HG03175 (cell line): ENCODE results near the gene OR10H4.
"Not testable (repeated sequence)": the region's sequence is repeated elsewhere in the genome, so short reads cannot be mapped to it uniquely, and the experiment has no call there.

ENCODE experiments used
- ATAC-seq: cut with Tn5 transposase; IDR thresholded peaks from one replicate; pipeline ENCODE4 v1.9.1; 2021; ENCODE audit warnings: mild to moderate bottlenecking, moderate library complexity; ENCODE audit not compliant: unreplicated experiment

OR10H4 gene, protein sequence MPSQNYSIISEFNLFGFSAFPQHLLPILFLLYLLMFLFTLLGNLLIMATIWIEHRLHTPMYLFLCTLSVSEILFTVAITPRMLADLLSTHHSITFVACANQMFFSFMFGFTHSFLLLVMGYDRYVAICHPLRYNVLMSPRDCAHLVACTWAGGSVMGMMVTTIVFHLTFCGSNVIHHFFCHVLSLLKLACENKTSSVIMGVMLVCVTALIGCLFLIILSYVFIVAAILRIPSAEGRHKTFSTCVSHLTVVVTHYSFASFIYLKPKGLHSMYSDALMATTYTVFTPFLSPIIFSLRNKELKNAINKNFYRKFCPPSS

DNA sequence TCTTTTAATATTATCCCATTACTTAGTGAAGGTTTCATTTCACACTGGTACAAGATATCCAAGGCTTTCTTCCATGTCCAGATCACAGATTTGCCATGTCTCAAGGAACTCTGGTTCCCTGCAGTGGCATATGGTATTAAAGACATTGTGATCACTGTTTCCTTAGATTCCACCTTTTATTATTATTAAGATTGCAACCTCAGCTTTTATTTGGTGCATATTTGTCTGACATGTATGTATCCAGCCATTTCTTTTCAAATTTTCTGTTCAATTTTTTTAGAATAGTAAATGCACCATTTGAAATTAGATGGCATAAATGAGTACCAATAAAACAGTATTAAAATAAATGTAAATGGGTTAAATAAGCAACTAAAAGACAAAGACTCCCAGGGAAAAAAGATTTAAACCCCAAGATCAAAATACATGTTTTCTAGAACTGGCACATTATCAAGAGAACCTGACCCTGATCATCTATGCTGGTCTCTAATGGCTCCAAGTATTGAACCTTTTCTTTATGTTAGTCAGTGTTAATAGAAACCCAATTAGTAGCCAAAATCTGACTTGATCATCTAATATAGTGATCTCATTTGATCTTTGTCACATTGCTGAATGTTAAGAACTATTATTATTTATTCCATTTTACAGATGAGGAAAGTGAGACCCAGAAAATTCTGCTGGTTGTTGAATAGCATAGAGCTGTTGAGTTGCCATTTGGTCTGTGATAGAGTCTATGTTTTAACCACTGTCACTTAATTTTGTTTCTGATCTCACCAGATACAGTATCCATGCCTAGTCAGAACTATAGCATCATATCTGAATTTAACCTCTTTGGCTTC, at the start of gene OR10H4:
Gene OR10H4, plus strand, starts transcription at position 786 of the 836 bp plus-strand sequence. Its CDS starts 0 bp downstream, at position 786.
- ATAC-seq = no peak

DNA sequence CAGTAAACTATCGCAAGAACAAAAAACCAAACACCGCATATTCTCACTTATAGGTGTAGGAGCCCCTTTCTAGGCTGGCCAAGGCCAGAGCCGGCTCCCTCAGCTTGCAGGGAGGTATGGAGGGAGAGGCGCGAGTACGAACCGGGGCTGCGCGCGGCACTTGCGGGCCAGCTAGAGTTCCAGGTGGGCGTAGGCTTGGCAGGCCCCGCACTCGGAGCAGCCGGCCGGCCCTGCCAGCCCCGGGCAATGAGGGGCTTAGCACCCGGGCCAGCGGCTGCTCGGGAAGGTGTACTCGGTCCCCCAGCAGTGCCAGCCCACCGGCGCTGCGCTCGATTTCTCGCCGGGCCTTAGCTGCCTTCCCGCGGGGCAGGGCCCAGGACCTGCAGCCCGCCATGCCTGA, 49.2 kb upstream of the OR10H4 start:
- not testable (repeated sequence) for ATAC-seq

DNA sequence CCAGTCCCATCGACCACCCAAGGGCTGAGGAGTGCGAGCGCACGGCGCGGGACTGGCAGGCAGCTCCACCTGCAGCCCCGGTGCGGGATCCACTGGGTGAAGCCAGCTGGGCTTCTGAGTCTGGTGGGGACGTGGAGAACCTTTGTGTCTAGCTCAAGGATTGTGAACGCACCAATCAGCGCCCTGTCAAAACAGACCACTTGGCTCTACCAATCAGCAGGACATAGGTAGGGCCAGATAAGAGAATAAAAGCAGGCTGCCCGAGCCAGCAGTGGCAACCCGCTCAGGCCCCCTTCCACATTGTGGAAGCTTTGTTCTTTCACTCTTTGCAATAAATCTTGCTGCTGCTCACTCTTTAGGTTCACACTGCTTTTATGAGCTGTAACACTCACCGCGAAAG, 48.8 kb upstream of the OR10H4 start:
- not testable (repeated sequence) for ATAC-seq

DNA sequence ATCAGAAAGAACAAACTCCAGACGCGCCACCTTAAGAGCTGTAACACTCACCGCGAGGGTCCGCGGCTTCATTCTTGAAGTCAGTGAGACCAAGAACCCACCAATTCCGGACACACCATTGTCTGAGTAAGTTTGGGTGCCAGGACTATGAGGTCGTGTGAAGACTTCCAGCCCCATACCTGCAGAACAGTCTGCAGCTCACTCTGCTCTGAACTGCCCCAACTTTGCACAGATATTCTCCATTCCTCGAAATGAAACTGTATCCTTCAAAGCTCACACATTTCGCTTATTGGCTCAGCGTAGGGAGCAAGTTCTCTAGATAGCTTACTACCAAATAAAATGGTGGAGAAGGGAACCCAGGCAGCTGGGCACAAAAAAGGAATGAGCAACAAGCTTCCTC, 48.3 kb upstream of the OR10H4 start:
- ATAC-seq = no peak

DNA sequence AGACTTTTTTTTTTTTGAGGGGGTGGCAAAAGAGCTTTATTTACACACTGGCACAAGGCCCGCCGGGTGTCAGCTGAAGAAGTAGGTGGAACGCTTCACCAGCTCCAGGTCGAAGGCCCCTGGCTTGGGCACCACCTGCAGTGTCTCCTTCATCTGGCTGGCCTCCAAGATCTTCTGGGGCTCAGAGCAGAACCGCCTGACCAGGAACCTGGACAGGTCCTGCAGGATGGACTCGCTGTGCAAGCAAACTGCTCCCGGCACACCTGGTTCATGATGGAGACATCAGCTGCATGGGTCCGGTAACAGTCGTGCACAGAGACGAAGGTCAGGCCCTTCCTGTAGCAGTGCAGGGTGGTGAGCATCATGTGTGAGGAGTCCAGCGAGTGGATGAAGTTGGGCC, 46.6 kb upstream of the OR10H4 start:
- ATAC-seq = no peak

DNA sequence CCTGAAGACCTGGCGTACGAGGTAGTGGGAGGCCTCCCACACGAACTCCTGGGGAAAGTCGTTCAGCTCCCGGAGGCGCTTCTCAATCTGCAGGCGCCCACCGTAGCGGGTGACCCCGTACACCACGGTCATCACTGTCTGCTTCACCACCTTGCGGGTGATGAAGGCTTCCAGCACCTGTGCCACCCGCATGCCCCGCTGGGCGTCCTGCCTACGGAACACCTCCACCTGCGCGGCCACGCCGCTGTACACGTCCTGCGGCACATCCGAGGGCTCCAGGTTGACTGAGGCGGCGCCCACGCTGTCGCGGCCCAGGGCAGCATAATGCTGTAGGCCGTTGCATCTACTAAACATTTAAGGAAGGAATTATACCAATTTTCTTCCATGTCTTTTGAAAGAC, 45.9 kb upstream of the OR10H4 start:
- not testable (repeated sequence) for ATAC-seq

DNA sequence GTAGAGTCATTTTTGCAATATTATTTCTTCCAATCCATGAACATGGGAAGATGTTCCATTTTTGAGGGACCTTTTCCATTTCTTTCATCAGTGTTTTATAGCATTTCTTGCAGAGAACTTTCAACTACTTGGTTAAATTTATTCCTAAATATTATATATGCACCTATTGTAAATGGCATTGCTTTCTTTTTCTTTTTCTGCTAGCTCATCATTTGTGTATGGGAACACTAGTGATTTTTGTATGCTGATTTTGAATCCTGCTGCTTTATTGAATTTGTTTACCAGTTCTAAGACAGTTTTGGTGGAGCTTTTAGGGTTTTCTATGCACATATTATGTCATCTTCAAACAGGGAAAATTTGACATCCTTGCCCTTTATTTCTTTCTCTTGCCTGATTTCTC, 43.8 kb upstream of the OR10H4 start:
- no peak for ATAC-seq

DNA sequence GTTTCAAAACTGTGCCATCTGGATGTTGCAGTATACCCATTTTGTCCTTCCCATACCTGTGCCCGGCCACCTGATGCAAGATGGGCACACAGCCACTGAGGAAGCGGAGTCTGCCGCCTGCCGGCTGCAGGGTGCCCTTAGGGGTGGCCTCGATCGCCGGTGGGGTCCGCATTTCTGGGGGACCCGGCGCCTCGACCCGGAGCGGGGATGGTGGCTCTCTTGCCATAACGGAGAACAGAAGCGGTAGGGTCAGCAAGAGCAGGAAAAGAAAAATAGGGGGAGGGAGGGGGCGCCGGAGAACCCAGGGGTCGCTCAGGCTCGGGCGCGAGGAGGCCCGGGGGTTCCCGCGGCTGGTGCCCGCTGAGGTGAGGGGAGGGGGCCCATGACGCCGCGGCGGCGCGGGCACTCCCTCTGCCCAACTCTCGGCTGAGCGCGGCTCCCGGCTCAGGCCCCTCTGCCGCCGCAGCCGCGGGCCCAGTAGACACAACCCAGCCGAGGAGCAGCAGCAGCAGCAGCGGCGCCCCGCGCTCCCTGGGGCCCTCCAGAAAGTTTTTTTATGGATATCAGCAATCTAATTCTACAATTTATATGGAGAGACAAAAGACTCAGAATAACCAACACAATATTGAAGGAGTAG, 37.1 kb upstream of the OR10H4 start:
- ATAC-seq = no peak

DNA sequence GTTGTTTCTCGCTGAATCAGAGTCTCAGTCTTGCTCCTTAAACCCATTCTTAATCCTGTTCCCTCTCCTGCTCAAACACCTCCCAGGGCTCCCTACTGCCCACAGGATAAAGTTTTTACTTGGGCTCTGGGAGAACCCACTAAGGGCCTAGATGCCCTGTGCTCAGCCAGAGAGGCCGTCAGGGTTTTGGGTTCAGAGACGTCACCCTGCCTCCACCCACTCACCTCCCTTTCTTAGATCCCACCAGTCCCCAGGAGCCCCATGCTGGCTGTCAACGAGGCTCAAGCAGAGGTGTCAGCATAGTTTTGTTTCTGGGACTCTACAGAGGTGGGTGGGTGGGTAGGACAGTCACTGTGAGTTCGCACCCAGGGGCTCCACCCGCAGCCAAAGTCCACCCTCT, 35.4 kb upstream of the OR10H4 start:
- ATAC-seq = no peak

DNA sequence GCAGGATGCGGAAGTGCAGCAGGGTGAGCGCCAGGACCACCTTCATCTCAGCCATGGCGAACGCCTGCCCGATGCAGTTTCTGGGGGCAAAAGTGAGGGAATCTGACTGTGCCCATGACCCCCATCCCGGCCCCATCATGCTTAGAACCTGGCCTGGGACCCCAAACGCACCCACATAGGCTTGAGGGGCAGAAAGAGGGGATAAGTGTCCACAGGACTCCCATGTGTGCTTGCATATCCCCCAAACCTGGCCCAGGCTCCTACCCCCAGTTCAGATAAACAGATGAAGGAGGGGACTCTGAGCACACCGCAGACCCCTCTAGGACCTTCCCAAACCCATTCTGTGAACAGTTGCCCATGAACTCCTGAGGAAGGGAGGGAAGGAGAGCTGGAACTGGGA, 35.0 kb upstream of the OR10H4 start:
- ATAC-seq = no peak

DNA sequence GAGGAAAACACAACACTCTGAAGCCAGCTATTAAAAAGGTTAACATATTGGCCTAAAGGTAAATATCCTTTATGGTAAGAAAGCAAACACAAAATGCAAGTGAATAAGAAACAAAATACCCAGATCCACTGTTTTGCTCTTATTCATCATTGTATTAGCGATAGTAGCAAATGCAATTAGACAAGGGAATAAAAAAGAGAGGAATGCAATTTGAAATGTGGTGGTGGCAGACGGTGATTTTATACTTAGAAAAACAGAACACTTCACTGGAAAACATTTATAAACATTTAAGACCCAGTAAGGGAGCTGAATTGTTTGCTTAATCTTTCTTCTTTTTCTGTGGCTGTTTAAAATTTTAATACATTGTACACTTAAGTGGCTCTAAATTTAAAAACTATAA, 33.7 kb upstream of the OR10H4 start:
- no peak for ATAC-seq

DNA sequence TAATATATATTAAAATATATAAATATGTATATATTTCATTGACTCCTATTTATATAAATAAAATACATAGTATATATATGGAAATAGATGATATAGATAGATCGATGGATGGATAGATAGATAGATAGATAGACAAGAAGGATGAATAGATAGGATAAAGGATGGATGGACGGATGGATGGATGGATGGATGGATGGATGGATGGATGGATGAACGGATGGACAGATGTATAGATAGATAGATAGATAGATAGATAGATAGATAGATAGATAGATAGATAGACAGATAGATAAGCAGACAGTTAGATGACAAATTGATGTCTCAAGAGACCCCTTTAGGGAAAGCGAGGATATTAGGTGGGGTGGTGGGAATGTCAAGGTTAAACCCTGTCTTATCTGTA, 29.6 kb upstream of the OR10H4 start:
- ATAC-seq = no peak

DNA sequence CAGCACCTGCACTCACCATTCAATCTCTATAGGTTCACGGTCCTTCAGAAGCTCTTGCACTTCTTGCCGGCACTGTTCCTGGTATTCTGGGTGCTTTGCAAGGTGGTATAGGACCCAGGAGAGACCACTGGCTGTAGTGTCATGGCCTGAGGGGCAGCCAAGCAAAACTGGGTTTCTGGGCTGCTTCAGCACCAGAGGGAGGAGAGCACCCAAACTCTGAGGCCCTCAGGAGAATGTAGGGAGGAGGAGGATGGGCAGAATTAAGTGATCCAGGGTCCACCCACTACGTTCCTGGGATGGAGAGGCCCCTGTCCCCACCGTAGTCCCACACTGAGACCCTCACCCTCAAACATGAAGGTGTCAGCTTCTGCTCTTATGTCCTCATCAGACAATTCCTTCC, 26.8 kb upstream of the OR10H4 start:
- no peak for ATAC-seq

DNA sequence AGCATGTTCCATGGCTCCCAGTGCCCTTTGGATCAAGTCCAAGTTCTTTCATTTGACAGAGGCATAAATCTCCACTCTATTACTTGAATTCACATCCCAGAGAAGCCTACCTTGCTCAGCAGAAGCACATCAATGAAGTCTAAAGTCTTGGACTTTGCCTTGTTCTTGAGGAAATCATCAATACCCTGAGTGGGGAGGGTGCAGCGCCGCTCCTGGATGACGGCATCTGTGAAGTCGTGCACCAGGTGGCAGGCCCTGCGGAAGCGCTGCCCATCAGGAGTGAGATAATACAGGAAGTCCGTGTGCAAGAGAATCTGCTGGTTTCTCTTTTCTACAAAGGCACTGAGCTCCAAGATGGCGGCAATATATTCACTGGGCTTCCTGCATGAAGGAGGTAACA, 25.1 kb upstream of the OR10H4 start:
- no peak for ATAC-seq

DNA sequence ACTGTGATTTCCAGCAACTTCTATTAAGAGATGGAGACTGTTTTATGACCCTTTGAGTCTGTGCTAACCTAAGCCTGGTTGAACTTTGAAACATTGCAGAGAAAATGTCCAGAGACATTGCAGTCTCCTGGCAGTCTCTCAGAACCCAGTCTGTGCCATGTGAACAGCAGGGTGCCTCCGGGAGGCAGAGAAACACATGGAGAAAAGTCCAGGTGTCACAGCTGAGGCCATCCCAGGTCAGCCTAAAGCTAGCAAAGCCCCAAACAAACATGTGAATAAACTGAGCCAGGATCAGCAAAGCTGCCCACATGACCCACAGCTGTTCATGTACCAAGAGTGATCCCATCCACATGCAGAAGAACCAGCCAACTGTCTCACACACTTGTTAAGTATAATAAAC, 22.3 kb upstream of the OR10H4 start:
- ATAC-seq = no peak

DNA sequence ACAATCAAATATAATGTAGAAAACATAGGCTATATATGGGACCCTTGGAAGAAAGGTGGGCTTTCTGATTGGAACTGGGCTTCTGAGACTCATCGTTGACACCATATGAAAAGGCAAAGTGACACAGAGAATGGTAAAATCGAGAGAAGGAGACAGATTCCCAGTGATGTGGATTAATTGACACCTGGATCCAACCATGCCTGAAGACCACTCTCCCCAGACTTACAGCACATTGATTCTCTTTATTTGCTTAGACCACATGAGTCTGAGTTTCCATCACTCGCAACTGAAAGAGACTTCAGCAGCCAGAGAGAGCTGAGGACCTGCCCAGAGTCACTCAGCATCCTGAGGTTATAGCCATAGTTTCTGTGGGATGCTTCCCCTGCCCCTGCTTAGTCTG, 20.5 kb upstream of the OR10H4 start:
- no peak for ATAC-seq

DNA sequence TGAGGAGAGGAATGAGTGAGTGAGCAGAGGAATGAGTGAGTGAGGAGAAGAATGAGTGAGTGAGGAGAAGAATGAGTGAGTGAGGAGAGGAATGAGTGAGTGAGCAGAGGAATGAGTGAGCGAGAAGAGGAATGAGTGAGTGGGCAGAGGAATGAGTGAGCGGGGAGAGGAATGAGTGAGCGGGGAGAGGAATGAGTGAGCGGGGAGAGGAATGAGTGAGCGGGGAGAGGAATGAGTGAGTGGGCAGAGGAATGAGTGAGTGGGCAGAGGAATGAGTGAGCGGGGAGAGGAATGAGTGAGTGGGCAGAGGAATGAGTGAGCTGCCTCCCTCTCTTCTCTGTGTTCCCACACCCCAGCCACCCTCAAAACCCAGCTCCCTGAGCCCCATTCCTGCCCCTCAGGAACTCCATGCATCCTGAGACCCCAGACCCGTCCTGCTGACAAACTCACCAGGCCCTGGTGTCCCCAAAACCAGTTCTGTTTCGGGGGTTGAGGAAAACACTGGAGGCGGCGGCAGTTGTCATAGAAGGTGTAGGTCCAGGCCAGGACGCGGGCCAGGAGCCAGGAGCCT, 15.0 kb upstream of the OR10H4 start:
- ATAC-seq = not testable (repeated sequence)

DNA sequence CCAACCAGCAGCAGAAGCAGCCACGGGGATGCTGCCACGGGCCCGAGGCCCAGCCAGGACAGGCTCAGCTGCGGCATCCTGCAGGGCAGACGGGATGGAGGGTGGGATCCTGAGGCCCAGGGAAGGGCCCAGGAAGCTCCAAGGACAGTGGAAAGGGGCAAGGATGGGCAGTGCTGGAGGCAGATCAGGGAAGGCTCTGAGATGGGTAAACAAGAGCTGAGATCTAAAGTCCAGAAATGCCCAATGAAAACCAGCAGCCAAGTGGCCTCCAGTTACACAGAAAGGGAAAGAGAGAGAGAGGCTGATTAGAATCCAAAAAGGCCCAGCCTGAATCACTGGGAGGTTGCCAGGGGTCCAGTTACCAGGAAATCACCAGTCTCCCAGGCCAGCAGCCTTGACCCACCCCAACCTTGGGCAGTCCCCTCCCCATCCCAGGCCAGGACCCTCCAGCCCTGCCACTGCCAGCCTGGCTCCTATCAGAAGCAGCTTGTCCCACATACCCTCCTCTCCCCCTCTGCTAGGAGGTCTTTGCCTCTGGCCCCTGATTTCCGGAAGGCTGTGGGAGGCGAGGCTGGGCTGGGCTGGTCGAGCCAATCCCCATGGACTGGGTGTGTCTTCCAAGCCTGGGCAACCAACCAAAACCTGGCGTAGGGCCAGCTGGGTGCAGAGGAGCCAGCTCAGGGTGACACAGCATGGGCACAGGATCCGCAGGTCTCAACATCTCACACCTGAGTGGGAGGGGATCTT, 14.3 kb upstream of the OR10H4 start, which contains the start of gene CYP4F11:
Gene CYP4F11, minus strand, starts transcription at position 198 of the 747 bp plus-strand sequence. Its CDS starts 121 bp downstream, at position 77.
- no peak for ATAC-seq

DNA sequence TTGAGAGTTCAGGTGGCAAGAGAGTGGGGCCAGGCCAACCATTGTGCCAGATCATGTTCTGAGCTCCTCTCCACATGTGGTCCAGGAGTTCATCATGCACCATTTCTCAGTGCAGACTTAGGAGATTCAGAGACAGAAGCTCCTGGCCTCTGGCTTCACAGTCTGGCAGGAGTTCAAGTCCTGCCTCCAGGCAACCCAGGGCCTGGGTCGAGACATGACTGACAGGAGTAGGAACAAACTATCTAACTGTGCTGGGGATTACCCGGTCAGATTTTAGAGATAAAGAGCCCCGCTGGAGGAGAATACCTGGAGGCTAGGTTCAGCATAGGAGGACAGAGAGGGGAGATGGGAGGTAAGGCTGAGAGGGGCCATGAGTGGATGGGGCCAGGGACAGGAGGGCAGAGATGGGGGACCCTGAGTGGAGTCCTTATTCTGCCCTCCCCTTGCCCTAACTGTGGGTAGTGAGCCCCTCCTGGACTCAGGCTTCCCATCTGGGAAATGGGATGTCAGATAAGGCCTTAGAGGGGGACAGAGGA, 13.6 kb upstream of the OR10H4 start:
- no peak for ATAC-seq

DNA sequence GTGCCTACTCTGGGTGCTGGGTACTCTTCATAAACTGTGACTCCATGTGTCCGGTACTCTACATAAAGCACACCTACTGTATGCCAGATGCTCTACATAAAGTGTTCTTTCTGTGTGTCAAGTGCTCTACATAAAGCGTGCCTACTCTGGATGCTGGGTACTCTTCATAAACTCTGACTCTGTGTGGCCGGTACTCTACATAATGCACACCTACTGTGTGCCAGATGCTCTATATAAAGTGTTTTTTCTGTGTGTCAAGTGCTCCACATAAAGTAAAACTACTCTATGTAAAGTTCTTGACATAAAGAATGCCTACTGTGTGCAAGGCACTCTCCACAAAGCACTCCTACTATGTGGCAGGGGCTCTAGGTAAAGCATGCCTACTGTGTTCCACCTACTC, 12.6 kb upstream of the OR10H4 start:
- no peak for ATAC-seq
